Karpas-422 (cell line): ENCODE data around the gene FAM25G. TPM values are rescaled to one million over a fixed set of nuclear protein-coding genes. Genes with fewer than 3 reads are reported as not detected.
"Not testable (repeated sequence)": the region's sequence is repeated elsewhere in the genome, so short reads cannot be mapped to it uniquely, and the experiment has no call there.

Source experiments
- DNase-seq: peaks from one replicate; pipeline ENCODE4 v3.0.0-alpha.2; 2015
- H2AFZ ChIP-seq: fragments of 200-600 bp; sonication (generic); 2 replicates; pipeline ENCODE4 v1.6.1; 2014; ENCODE audit warnings: antibody characterized with exemption, low read length, mixed read lengths
- H3K27ac ChIP-seq: fragments of 200-600 bp; sonication (generic); 2 replicates; pipeline ENCODE4 v1.5.1; 2014; ENCODE audit warnings: mild to moderate bottlenecking, low read length, moderate library complexity
- H3K27me3 ChIP-seq: fragments of 200-600 bp; sonication (generic); 2 replicates; pipeline ENCODE4 v1.6.1; 2014; ENCODE audit warnings: low read length, mixed read lengths
- H3K36me3 ChIP-seq: fragments of 200-600 bp; sonication (generic); 2 replicates; pipeline ENCODE4 v1.6.1; 2014; ENCODE audit warnings: low read length, mixed read lengths; ENCODE audit not compliant: insufficient read depth
- H3K4me1 ChIP-seq: fragments of 200-600 bp; sonication (generic); 2 replicates; pipeline ENCODE4 v1.6.1; 2014; ENCODE audit warnings: mild to moderate bottlenecking, low read length, mixed read lengths
- H3K4me2 ChIP-seq: fragments of 200-600 bp; sonication (generic); 2 replicates; pipeline ENCODE4 v1.6.1; 2014; ENCODE audit warnings: low read length, low read depth, mild to moderate bottlenecking; ENCODE audit not compliant: poor library complexity, severe bottlenecking
- H3K4me3 ChIP-seq: fragments of 200-600 bp; sonication (generic); 2 replicates; pipeline ENCODE4 v1.5.1; 2014; ENCODE audit warnings: mild to moderate bottlenecking, antibody characterized with exemption, low read length, mixed read lengths
- H3K79me2 ChIP-seq: fragments of 200-600 bp; sonication (generic); 2 replicates; pipeline ENCODE4 v1.6.1; 2014; ENCODE audit warnings: mild to moderate bottlenecking, low read length, mixed read lengths
- H3K9ac ChIP-seq: fragments of 200-600 bp; sonication (generic); 2 replicates; pipeline ENCODE4 v1.6.0; 2014; ENCODE audit warnings: low read length
- H3K9me2 ChIP-seq: fragments of 200-600 bp; sonication (generic), shearing (Covaris generic); replicated peaks from 2 replicates; pipeline ENCODE4 v1.6.0; 2014; ENCODE audit warnings: mild to moderate bottlenecking, low read length, moderate library complexity; ENCODE audit not compliant: insufficient read depth
- H3K9me3 ChIP-seq: fragments of 300-700, 200-600 bp; sonication (generic); 2 replicates; pipeline ENCODE4 v1.6.1; 2014; ENCODE audit warnings: low read length, mixed read lengths
- H4K20me1 ChIP-seq: fragments of 200-600 bp; sonication (generic); 2 replicates; pipeline ENCODE4 v1.6.1; 2014; ENCODE audit warnings: mild to moderate bottlenecking, antibody characterized with exemption, low read length, low read depth; ENCODE audit not compliant: insufficient read depth
- total RNA-seq: library from RNA; depleted of rRNA; stranded (reverse); fragments of >200 nt; shearing (Covaris generic); gene quantifications from 2 replicates; pipeline ENCODE4 v1.2.3, GENCODE V29; 2014; ENCODE audit warnings: low replicate concordance

FAM25G gene
- total RNA-seq, 1 experiment from 2014 or later, result not detected

- H3K9me2 ChIP-seq, result no peaks in the 10 kb centered on the region
- no peaks in the 10 kb centered on the region for H3K27me3 ChIP-seq
- H3K9ac ChIP-seq, result no peak overlapping the region
- H3K4me2 ChIP-seq, result no peak overlapping the region
- H3K27ac ChIP-seq, result no peak overlapping the region
- no peaks in the 10 kb centered on the region for H3K36me3 ChIP-seq
- H4K20me1 ChIP-seq, result no peaks in the 10 kb centered on the region
- no peak for DNase-seq
- peaks cover 5% of the 10 kb centered on the region; the same call in 1 of the 2 replicates for H3K4me1 ChIP-seq
- no peak overlapping the region for H3K4me3 ChIP-seq
- H3K79me2 ChIP-seq, result no peaks in the 10 kb centered on the region
- H3K9me3 ChIP-seq, result no peaks in the 10 kb centered on the region
- H2AFZ ChIP-seq, result no peak overlapping the region
These were observed 33.7 kb downstream of the FAM25G start for GRCh38 chr10:47457826-47458225.

GRCh38 chr10:47457528-47457820 is 34.0 kb downstream of the FAM25G start:
- no peaks in the 10 kb centered on the region for H4K20me1 ChIP-seq
- no peak overlapping the region for H3K4me3 ChIP-seq
- no peak overlapping the region for H3K27ac ChIP-seq
- peaks cover 5% of the 10 kb centered on the region; the same call in 1 of the 2 replicates for H3K4me1 ChIP-seq
- no peaks in the 10 kb centered on the region for H3K9me2 ChIP-seq
- H3K79me2 ChIP-seq, result no peaks in the 10 kb centered on the region
- no peak for DNase-seq
- no peak overlapping the region for H3K9ac ChIP-seq
- no peaks in the 10 kb centered on the region for H3K36me3 ChIP-seq
- H3K27me3 ChIP-seq, result no peaks in the 10 kb centered on the region
- no peak overlapping the region for H3K4me2 ChIP-seq
- no peak overlapping the region for H2AFZ ChIP-seq
- no peaks in the 10 kb centered on the region for H3K9me3 ChIP-seq

GRCh38 chr10:47456794-47457527 is 34.5 kb downstream of the FAM25G start:
- no peaks in the 10 kb centered on the region for H3K36me3 ChIP-seq
- H3K4me2 ChIP-seq, result no peak overlapping the region
- no peaks in the 10 kb centered on the region for H4K20me1 ChIP-seq
- no peak overlapping the region for H3K4me3 ChIP-seq
- H3K79me2 ChIP-seq, result no peaks in the 10 kb centered on the region
- H3K9me3 ChIP-seq, result no peaks in the 10 kb centered on the region
- H3K4me1 ChIP-seq, result peaks cover 5% of the 10 kb centered on the region; the same call in 1 of the 2 replicates
- peak; percentile 24 for DNase-seq
- no peaks in the 10 kb centered on the region for H3K27me3 ChIP-seq
- no peaks in the 10 kb centered on the region for H3K9me2 ChIP-seq
- H3K9ac ChIP-seq, result no peak overlapping the region
- no peak overlapping the region for H3K27ac ChIP-seq
- H2AFZ ChIP-seq, result no peak overlapping the region

- no peaks in the 10 kb centered on the region for H3K9me2 ChIP-seq
- no peak overlapping the region for H3K9ac ChIP-seq
- no peaks in the 10 kb centered on the region for H3K36me3 ChIP-seq
- H3K79me2 ChIP-seq, result no peaks in the 10 kb centered on the region
- H3K4me2 ChIP-seq, result no peak overlapping the region
- H3K27me3 ChIP-seq, result no peaks in the 10 kb centered on the region
- DNase-seq, result peak; percentile 15
- peaks cover 5% of the 10 kb centered on the region; the same call in 1 of the 2 replicates for H3K4me1 ChIP-seq
- H3K9me3 ChIP-seq, result no peaks in the 10 kb centered on the region
- H4K20me1 ChIP-seq, result no peaks in the 10 kb centered on the region
- H2AFZ ChIP-seq, result no peak overlapping the region
- H3K27ac ChIP-seq, result no peak overlapping the region
- no peak overlapping the region for H3K4me3 ChIP-seq
These were observed 35.3 kb downstream of the FAM25G start for GRCh38 chr10:47456079-47456785.

- H3K27me3 ChIP-seq, result not testable (repeated sequence)
- peak; percentile 27 for DNase-seq
These were observed 36.0 kb downstream of the FAM25G start for GRCh38 chr10:47455350-47456078.

DNA sequence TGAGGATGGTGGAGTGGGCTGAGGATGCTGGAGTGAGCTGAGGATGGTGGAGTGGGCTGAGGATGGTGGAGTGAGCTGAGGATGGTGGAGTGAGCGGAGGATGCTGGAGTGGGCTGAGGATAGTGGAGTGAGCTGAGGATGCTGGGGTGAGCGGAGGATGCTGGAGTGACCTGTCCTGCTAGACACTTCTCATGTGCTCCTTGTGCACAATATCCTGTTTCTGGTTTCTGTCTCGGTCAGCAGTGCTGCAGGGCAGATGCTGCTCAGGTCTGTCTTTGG is 36.8 kb downstream of the FAM25G start:
- H3K9me2 ChIP-seq, result no peaks in the 10 kb centered on the region
- H3K4me1 ChIP-seq, result peaks cover 5% of the 10 kb centered on the region; the same call in 1 of the 2 replicates
- DNase-seq, result peak; percentile 22
- H3K27me3 ChIP-seq, result no peaks in the 10 kb centered on the region
- H3K79me2 ChIP-seq, result no peaks in the 10 kb centered on the region
- H3K4me2 ChIP-seq, result no peak overlapping the region
- no peak overlapping the region for H3K27ac ChIP-seq
- no peaks in the 10 kb centered on the region for H3K36me3 ChIP-seq
- no peaks in the 10 kb centered on the region for H3K9me3 ChIP-seq
- H2AFZ ChIP-seq, result no peak overlapping the region
- H3K9ac ChIP-seq, result no peak overlapping the region
- H3K4me3 ChIP-seq, result no peak overlapping the region
- no peaks in the 10 kb centered on the region for H4K20me1 ChIP-seq

More at GRCh38 chr10:47455350-47456078, 36.0 kb downstream of the FAM25G start:
- not testable (repeated sequence) for H3K4me2 ChIP-seq, H3K9ac ChIP-seq, H3K79me2 ChIP-seq, H3K4me3 ChIP-seq, H3K36me3 ChIP-seq, H3K27ac ChIP-seq, H3K9me3 ChIP-seq, H4K20me1 ChIP-seq, H3K9me2 ChIP-seq, H2AFZ ChIP-seq, H3K4me1 ChIP-seq

DNA sequence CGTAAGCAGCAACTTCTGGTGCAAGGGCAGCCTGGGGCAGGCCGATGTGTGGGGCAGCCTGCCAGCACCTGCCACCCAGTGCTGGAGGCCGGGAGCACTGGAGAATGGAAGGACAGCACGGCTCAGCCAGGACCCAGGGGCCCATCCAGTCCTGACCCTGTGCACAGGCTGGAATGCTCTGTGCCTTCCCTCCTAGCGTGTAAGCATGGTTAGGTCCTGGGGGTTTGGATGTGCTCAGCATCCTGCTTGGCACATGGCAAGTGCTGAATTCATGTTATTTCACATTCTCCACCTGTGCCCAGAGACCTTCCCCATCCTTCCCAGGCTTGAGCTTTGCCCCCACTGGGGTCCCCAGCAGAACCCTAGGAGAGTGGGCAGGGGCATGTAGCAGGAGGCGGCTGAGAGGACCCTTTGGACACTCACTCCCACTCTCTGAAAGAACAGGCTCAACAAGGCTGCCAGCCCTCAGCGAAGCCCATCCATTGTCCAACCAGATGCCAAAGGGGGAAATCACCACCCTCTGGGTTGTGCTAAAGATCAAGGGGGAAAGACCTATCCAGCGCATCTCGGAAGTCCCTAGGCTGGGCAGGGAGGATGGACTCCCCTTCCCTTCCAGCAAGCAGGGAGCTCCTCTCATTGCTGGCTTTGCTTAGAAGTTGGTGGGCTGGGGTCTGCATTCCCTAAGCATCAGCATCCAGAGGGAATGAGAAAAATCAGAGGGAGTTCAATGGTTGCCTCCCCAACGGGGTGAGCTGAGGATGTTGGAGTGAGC is 37.3 kb downstream of the FAM25G start:
- peak; percentile 31 for DNase-seq
- Histone ChIP-seq H3K27me3 (no peaks in the 10 kb centered on the region), H4K20me1 (no peaks in the 10 kb centered on the region), H3K9me3 (no peaks in the 10 kb centered on the region), H3K9ac (no peak overlapping the region), H3K9me2 (no peaks in the 10 kb centered on the region), H3K79me2 (no peaks in the 10 kb centered on the region), H3K27ac (no peak overlapping the region), H3K4me2 (no peak overlapping the region), H3K4me1 (peaks cover 5% of the 10 kb centered on the region; the same call in 1 of the 2 replicates), H2AFZ (no peak overlapping the region), H3K36me3 (no peaks in the 10 kb centered on the region), H3K4me3 (no peak overlapping the region)
